GM12891 (cell line): ENCODE measurements around the gene CHST9.

ENCODE experiments used
- PAX5 ChIP-seq: IDR thresholded peaks from 2 replicates; pipeline ENCODE4 v1.6.1; 2011; ENCODE audit warnings: low read length, moderate library complexity, mild to moderate bottlenecking; ENCODE audit not compliant: insufficient read depth, severe bottlenecking
- POLR2A ChIP-seq: IDR thresholded peaks from 2 replicates; pipeline ENCODE4 v1.6.1; 2011; ENCODE audit warnings: low read depth, low read length, control low read depth
- POLR2AphosphoS5 ChIP-seq: IDR thresholded peaks from 2 replicates; pipeline ENCODE4 v1.6.1; 2011; ENCODE audit warnings: low read depth, low read length, control low read depth
- POU2F2 ChIP-seq: IDR thresholded peaks from 2 replicates; pipeline ENCODE4 v1.6.1; 2011; ENCODE audit warnings: low read depth, mild to moderate bottlenecking, control low read depth, low read length, moderate library complexity
- SPI1 ChIP-seq: IDR thresholded peaks from 2 replicates; pipeline ENCODE4 v1.6.1; 2011; ENCODE audit warnings: low read depth, low read length, control low read depth
- TAF1 ChIP-seq: IDR thresholded peaks from 2 replicates; pipeline ENCODE4 v1.6.1; 2011; ENCODE audit warnings: low read depth, low read length, control low read depth

DNA sequence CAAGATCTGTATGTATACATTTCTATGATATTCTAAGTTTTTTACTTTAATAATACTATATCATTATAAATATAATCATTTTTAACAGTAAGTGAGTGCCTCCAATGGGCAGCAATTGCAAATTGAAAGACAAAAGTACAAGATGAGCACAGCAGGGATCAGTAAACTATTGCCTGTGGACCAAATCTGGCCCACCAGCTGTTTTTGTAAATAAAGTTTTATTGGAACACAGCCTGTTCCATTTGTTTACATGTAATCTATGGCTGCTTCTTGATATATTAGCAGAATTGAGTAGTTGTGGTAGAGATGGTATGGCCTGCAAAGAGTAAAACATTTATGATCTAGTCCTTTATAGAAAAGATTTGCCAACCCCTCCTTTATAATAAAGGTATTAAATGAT, 43.2 kb downstream of the CHST9 start:
- TF ChIP-seq POLR2A (no peak), POLR2AphosphoS5 (no peak), TAF1 (no peak), POU2F2 (no peak), SPI1 (no peak), PAX5 (no peak)
